ENCODE data around the gene OXA1L. TPM values are rescaled to one million over a fixed set of nuclear protein-coding genes. Genes with fewer than 3 reads are reported as not detected.

The OXA1L gene
- polyA plus RNA-seq, 1 donor from 2014 or later: 60.7 TPM

GRCh38 chr14:22807432-22808087, 41.1 kb downstream of the OXA1L start:
- Histone ChIP-seq H3K4me3 (ENCODE audit: low read length) (no peak overlapping the region), H3K36me3 (ENCODE audit: insufficient read depth, low read length) (no peaks in the 10 kb centered on the region), H3K27me3 (ENCODE audit: insufficient read depth, low read depth, low read length) (no peaks in the 10 kb centered on the region), H3K79me2 (replicated peaks; ENCODE audit: insufficient read depth, low read length) (no peaks in the 10 kb centered on the region), H2AFZ (ENCODE audit: low read depth, low read length) (no peak overlapping the region), H3K9me3 (ENCODE audit: low read length) (no peaks in the 10 kb centered on the region), H3K4me2 (ENCODE audit: low read length) (no peak overlapping the region), H3F3A (ENCODE audit: insufficient read depth, low read length, poor library complexity, severe bottlenecking) (no peaks in the 10 kb centered on the region), H4K20me1 (ENCODE audit: insufficient read depth) (no peaks in the 10 kb centered on the region), H3K9ac (ENCODE audit: low read length) (no peak overlapping the region), H3K9me2 (ENCODE audit: insufficient read depth, low read length) (no peaks in the 10 kb centered on the region), H3K27ac (ENCODE audit: low read length) (no peak overlapping the region)
- TF ChIP-seq TAF1 (IDR thresholded peaks at IDR 0.05; ENCODE audit: low read depth) (no peak), CTCF (IDR thresholded peaks at IDR 0.05; ENCODE audit: poor library complexity, severe bottlenecking) (no peak), REST (IDR thresholded peaks at IDR 0.05; ENCODE audit: borderline replicate concordance) (no peak), MXI1 (conservative IDR thresholded peaks at IDR 0.05; ENCODE audit: poor library complexity, severe bottlenecking) (no peak), POLR2AphosphoS5 (IDR thresholded peaks at IDR 0.05) (no peak), EP300 (conservative IDR thresholded peaks at IDR 0.05; ENCODE audit: poor library complexity, severe bottlenecking) (no peak), SMC3 (conservative IDR thresholded peaks at IDR 0.05; ENCODE audit: poor library complexity) (no peak), EZH2 (IDR thresholded peaks at IDR 0.05; ENCODE audit: borderline replicate concordance, insufficient read depth, low read length, poor library complexity, severe bottlenecking) (no peak), RAD21 (conservative IDR thresholded peaks at IDR 0.05) (no peak)

DNA sequence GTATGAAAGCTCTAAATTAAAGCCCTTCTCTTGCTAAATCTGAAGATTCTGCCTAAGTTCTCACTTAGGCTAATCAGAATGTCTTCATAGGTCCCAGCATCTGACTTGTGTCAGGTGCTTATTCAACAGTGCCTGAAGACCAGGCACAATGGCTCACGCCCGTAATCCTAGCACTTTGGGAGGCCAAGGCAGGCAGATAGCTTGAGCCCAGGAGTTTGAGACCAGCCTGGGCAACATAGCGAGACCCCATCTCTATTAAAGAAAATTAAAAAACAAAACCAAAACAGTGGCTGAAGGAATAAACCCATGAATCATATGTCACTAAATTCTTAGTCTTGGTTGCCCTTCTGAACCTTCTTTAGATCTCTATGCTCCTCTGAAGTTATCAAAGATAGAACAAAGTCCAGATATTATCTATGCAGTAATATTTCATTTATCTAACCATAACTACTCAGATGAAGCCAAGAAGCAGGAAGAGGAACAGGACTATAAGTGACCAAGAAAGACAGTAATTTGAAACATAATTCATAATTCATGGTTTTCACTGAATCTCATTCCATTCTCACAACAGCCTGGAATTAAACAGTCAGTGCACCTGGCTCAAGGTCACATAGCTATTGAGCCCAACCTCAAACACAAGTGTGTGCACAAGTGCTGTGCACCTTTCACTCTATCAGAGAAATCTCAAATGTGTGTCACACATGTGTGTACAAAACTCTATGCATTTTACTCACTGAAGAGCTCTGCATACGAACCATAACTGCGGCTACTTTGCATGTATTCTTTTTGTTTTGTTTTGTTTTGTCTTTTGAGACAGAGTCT, 42.1 kb downstream of the OXA1L start:
- H3K9ac ChIP-seq (ENCODE audit: low read length): no peak overlapping the region
- H3K9me2 ChIP-seq (ENCODE audit: insufficient read depth, low read length): no peaks in the 10 kb centered on the region

More for the DNA sequence above, 42.1 kb downstream of the OXA1L start:
- Histone ChIP-seq H3K36me3 (ENCODE audit: insufficient read depth, low read length) (no peaks in the 10 kb centered on the region), H3K79me2 (replicated peaks; ENCODE audit: insufficient read depth, low read length) (no peaks in the 10 kb centered on the region), H4K20me1 (ENCODE audit: insufficient read depth) (no peaks in the 10 kb centered on the region), H3K27ac (ENCODE audit: low read length) (no peak overlapping the region), H3K4me2 (ENCODE audit: low read length) (no peak overlapping the region), H3K9me3 (ENCODE audit: low read length) (no peaks in the 10 kb centered on the region), H3K4me3 (ENCODE audit: low read length) (no peak overlapping the region), H3K27me3 (ENCODE audit: insufficient read depth, low read depth, low read length) (no peaks in the 10 kb centered on the region), H2AFZ (ENCODE audit: low read depth, low read length) (no peak overlapping the region), H3F3A (ENCODE audit: insufficient read depth, low read length, poor library complexity, severe bottlenecking) (no peaks in the 10 kb centered on the region)
- TF ChIP-seq POLR2AphosphoS5 (IDR thresholded peaks at IDR 0.05): no peak
- no peak for TF ChIP-seq CTCF (IDR thresholded peaks at IDR 0.05; ENCODE audit: poor library complexity, severe bottlenecking)
